ENCODE results near the gene PUSL1.

PUSL1 gene

DNA sequence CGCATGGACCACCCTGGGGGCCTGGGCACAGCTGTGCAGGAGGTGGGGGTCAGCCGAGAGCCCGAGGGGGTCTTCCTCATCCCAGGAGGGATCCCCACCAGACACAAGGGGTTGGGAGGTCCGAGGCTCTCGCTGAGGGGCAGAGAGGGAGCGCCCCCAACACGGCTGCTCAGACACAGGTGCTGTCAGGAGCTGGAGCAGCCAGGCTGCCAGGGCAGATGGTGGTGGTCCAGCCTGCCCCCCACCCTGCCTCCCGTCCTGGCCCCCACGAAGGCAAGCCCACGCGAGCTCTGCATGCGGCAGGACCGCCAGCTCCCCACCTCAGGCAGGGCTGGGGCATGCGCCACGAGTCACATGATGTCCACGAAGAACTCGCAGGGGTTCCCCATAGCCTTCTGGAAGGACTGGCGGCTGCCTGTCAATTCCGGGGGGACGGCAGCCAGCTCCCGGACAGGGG lies 27.4 kb downstream of the PUSL1 start:
- TF ChIP-seq, protein P1, sequence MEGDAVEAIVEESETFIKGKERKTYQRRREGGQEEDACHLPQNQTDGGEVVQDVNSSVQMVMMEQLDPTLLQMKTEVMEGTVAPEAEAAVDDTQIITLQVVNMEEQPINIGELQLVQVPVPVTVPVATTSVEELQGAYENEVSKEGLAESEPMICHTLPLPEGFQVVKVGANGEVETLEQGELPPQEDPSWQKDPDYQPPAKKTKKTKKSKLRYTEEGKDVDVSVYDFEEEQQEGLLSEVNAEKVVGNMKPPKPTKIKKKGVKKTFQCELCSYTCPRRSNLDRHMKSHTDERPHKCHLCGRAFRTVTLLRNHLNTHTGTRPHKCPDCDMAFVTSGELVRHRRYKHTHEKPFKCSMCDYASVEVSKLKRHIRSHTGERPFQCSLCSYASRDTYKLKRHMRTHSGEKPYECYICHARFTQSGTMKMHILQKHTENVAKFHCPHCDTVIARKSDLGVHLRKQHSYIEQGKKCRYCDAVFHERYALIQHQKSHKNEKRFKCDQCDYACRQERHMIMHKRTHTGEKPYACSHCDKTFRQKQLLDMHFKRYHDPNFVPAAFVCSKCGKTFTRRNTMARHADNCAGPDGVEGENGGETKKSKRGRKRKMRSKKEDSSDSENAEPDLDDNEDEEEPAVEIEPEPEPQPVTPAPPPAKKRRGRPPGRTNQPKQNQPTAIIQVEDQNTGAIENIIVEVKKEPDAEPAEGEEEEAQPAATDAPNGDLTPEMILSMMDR (IDR thresholded peaks at IDR 0.05; ENCODE audit: low read depth, low read length, missing control alignments), result no peak
- no peak for DNase-seq (ENCODE audit: extremely low read depth, low read depth)
- H3K4me3 ChIP-seq (replicated peaks; ENCODE audit: low read depth, low read length), result no peak overlapping the region

DNA sequence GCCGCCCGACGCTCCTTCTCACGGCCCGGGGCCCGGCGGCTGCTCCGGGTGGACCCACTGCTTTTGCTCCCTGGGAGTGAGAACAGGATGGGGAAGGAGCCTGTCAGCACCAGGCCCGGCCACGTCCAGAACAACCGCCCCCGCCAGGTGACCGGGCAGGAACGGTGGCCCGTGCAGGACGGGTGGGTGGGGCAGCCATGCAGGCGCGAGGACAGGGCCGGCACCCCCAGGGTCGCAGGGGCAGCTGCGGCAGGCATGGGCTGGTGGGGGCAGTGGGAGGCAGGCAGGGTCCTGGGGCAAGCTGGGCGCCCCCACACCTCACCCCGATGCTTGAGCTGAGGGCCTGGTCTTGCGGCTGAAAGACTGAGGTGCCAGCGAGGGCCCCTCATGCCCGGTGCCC lies 28.0 kb downstream of the PUSL1 start:
- DNase-seq (ENCODE audit: extremely low read depth, low read depth), result no peak
- H3K4me3 ChIP-seq (replicated peaks; ENCODE audit: low read depth, low read length), result no peak overlapping the region
- TF ChIP-seq, protein P1 (IDR thresholded peaks at IDR 0.05; ENCODE audit: low read depth, low read length, missing control alignments), result no peak

DNA sequence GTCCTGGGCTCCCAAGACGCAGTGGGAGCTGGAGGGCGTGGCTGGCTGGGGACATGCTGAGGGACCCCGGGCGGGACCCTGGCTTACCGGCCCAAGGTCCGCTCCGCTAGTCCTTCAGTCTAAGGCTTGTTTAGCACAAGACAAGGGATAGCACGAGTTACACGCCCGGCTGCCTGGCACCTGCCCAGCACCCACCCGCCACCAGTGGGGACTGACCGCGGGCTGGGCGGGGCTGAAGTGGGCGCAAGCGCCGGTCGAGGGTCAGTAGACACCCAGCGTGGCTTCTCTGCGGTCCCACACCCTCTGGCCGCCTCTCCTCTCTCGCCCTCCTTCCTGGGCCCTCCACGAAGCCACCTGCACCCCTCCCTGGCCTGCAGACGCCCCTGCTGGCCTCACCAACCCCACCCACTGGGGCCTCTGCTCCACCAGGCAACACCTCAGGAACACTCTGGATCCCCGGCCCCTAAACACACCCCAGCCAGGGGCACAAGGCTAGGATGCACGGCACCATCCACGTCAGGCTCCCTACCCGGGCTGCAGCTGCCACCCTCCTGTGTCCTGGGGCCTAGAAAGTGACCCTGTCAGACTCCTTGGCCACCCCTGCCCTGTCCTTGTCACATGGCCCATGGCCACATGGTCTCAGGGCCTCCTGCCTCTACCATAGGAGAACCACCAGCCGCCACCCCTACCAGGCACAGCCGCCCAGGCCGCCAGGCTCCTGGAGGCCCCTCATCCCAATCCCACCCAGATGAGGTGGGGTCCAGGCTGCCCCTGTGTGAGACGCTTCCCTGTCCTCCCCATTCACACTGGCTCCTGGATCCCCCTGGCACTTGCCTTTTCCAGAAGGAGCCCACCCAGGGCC lies 28.8 kb downstream of the PUSL1 start:
- TF ChIP-seq, protein P1 (IDR thresholded peaks at IDR 0.05; ENCODE audit: low read depth, low read length, missing control alignments), result no peak
- DNase-seq (ENCODE audit: extremely low read depth, low read depth), result no peak
- no peak overlapping the region for H3K4me3 ChIP-seq (replicated peaks; ENCODE audit: low read depth, low read length)

DNA sequence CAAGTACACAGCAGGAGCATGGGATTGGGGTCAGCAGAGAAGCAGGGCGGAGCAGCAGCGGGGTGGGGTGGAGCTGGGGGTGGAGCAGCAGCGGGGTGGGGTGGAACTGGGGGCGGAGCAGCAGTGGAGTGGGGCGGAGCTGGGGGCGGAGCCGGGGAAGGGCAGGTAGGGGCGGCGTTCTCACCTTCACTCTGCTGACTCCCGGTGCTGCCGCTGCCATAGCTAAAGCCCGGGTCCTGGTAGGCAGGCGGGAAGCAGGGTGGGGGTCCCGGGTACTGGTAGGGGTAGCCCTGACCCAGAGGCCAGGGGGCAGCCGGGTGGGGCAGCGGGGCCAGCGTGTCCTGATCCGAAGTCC lies 29.4 kb downstream of the PUSL1 start:
- H3K4me3 ChIP-seq (replicated peaks; ENCODE audit: low read depth, low read length), result no peak overlapping the region
- TF ChIP-seq, protein P1 (IDR thresholded peaks at IDR 0.05; ENCODE audit: low read depth, low read length, missing control alignments), result no peak
- no peak for DNase-seq (ENCODE audit: extremely low read depth, low read depth)

DNA sequence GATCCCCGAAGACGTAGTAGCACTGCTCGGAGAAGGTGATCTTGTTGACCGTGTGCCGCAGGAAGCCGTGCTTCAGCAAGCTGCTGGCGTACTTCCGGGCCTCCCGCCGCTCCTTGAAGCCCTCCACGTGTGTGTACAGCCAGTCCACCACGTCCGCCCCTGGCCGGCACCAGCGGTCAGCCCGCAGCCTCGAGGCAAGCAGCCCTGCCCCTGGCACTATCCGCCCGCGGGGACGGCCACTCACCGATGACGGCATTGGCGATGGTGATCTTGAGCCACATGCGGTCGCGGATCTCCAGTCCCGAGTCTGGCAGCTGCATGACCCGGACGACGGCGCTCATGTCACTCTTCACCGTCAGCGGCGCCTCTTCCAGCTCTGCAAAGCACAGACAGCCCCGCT lies 29.9 kb downstream of the PUSL1 start:
- no peak for DNase-seq (ENCODE audit: extremely low read depth, low read depth)
- H3K4me3 ChIP-seq (replicated peaks; ENCODE audit: low read depth, low read length), result no peak overlapping the region
- TF ChIP-seq, protein P1 (IDR thresholded peaks at IDR 0.05; ENCODE audit: low read depth, low read length, missing control alignments), result no peak

DNA sequence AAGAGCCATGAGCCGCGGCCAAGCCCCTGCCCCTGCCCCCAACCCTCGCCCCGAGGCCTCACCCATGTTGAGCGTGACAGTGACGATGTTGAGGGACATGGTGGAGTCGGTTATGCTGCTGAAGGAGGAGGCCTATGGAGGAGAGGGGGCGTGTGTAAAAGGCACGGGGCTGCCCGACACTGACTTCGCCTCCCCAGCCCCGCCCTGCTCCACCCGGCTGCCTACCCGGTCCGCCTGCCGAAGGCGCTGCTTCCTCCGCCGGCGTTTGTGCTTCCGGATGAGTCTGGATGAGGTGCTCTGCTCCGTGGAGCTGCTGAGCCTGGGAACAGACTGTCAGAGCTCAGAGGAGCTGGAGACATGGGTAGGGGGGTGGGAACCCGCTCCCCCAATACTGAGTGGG lies 31.8 kb downstream of the PUSL1 start:
- H3K4me3 ChIP-seq (replicated peaks; ENCODE audit: low read depth, low read length), result no peak overlapping the region
- no peak for DNase-seq (ENCODE audit: extremely low read depth, low read depth)
- TF ChIP-seq, protein P1 (IDR thresholded peaks at IDR 0.05; ENCODE audit: low read depth, low read length, missing control alignments), result no peak

All from HFF-Myc (cell line).